Lower leg skin (tissue), 3 donors: ENCODE results near the gene F8.

ENCODE experiments used
- POLR2A ChIP-seq, 2 donors: fragments of 450-650 bp; IDR thresholded peaks; one replicate each; pipeline ENCODE4 v1.6.1; 2016 to 2017; ENCODE audit warnings: antibody characterized with exemption in 2 of 2, mild to moderate bottlenecking in 1 of 2, moderate library complexity in 1 of 2
- TF ChIP-seq, protein P1 (sequence below), 3 donors: fragments of 450-650 bp; IDR thresholded peaks; one replicate each; pipeline ENCODE4 v1.5.1; 2016; ENCODE audit warnings: antibody characterized with exemption in 3 of 3, mild to moderate bottlenecking in 3 of 3, moderate library complexity in 2 of 3

DNA sequence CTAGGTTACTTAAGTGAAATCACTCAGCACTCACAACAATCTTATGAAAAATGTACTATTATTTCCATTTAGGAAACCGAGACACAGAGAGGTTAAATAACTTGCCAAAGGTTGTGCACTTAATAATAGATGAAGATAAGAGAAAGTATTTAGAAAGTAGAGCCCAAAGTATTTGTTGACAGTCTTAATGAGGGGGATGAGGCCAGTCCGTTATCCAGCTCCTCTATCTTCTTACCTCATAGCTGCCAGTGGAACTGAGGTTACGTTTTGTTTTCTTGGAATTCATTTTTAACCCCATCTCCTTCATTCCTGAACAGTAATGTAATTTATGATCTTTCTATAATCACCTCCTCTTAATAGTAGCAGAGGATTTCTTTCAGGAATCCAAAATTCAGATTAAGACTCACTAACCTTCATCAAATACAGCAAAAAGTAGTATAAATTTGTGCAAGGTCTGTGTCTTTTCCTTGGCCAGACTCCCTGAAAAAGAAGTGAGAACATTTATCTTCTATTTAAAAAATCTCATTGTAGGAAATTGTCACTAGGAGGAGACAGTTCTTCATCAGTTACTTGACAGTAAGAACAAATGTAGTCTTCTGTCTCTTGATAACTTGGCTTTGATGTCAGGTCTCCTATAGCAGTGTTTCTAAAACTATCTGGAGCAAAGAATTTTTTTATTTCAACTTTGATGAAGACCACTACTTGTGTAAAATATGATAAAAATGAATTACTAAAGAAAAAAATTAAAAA, 35.5 kb downstream of the F8 start:
- TF ChIP-seq, protein P1, sequence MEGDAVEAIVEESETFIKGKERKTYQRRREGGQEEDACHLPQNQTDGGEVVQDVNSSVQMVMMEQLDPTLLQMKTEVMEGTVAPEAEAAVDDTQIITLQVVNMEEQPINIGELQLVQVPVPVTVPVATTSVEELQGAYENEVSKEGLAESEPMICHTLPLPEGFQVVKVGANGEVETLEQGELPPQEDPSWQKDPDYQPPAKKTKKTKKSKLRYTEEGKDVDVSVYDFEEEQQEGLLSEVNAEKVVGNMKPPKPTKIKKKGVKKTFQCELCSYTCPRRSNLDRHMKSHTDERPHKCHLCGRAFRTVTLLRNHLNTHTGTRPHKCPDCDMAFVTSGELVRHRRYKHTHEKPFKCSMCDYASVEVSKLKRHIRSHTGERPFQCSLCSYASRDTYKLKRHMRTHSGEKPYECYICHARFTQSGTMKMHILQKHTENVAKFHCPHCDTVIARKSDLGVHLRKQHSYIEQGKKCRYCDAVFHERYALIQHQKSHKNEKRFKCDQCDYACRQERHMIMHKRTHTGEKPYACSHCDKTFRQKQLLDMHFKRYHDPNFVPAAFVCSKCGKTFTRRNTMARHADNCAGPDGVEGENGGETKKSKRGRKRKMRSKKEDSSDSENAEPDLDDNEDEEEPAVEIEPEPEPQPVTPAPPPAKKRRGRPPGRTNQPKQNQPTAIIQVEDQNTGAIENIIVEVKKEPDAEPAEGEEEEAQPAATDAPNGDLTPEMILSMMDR (IDR thresholded peaks at IDR 0.05), result no peak
- no peak for TF ChIP-seq POLR2A (IDR thresholded peaks at IDR 0.05)
